Islet precursor cell (in vitro differentiated cells): ENCODE measurements around the gene ZCCHC10.
"Not testable (repeated sequence)": the region's sequence is repeated elsewhere in the genome, so short reads cannot be mapped to it uniquely, and the experiment has no call there.

ENCODE experiments used
- DNase-seq: peaks from one replicate; pipeline ENCODE4 v3.0.0-alpha.2; 2018

ZCCHC10 gene

DNA sequence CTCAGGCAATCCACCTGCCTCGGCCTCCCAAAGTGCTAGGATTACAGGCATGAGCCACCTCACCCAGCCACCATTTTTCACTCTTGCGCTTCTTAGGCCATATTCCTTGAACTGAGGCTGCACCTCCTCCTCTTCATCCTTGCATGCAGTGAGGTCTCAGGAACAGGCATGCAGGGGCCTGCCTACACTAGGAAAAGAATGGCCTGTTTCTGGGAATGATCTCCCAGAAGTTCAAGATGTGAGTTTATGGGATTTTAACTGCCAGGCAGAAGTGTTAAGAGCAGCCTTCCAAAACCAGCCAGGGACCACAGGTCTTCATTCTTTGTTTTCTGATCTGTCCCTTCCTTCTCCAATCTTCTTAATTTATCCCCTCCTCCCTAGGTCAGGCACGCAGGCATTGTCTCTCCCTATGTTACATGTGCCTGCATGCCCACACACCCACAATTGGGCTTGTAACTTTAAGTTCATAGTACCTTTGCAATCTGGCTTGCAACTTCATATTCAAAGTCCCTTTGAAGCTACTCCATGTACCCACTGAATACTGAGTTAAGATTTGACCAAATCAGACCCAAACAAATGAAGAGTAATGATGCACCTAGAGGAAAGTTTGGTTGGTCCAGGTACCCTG is 14.9 kb upstream of the ZCCHC10 start:
- no peak for DNase-seq

DNA sequence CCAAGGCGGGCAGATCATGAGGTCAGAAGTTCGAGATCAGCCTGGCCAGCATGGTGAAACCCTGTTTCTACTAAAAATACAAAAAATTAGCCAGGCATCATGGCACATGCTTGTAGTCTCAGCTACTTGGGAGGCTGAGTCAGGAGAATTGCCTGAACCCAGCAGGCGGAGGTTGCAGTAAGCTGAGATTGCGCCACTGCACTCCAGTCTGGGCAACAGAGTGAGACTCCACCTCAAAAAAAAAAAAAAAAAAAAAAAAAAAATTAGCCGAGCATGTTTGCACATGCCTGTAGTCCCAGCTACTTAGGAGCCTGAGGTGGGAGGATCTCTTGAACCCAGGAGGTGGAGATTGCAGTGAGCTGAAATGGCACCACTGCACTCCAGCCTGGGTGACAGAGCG is 10.3 kb upstream of the ZCCHC10 start:
- not testable (repeated sequence) for DNase-seq

DNA sequence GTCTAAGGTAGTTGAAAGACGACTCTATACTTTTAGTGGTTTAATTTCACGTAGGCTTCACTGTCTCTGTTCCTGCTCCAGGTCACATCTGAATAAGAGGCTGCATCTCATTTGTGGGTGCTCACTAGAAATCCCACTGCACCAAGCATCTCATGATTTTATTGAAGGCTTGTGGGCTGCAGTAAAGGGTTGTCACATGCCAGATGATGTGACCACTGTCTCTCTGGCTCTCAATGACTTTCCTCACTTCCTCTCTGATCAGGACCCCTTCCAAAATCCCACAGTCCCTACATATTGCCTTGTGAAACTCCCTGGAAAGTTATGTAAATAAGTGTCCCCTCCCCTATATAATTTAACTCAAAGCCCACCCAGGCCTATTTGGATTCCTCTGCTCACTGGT is 8.9 kb upstream of the ZCCHC10 start:
- DNase-seq = no peak

DNA sequence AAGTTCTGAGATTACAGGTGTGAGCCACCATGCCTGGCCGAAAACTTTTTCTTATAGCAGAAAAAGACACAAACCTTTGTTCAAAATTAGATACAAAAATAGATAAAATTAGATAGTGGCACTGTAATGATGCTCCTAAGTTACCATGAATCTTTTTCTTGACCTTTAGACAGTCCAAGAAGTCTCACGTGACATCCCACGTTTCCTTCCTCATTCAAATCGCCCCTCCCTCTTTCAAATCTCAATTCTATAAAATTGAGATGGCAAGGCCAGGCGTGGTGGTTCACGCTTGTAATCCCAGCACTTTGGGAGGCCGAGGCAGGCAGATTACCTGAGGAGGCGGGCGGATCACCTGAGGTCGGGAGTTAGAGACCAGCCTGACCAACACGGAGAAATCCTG is 7.7 kb upstream of the ZCCHC10 start:
- DNase-seq = no peak

DNA sequence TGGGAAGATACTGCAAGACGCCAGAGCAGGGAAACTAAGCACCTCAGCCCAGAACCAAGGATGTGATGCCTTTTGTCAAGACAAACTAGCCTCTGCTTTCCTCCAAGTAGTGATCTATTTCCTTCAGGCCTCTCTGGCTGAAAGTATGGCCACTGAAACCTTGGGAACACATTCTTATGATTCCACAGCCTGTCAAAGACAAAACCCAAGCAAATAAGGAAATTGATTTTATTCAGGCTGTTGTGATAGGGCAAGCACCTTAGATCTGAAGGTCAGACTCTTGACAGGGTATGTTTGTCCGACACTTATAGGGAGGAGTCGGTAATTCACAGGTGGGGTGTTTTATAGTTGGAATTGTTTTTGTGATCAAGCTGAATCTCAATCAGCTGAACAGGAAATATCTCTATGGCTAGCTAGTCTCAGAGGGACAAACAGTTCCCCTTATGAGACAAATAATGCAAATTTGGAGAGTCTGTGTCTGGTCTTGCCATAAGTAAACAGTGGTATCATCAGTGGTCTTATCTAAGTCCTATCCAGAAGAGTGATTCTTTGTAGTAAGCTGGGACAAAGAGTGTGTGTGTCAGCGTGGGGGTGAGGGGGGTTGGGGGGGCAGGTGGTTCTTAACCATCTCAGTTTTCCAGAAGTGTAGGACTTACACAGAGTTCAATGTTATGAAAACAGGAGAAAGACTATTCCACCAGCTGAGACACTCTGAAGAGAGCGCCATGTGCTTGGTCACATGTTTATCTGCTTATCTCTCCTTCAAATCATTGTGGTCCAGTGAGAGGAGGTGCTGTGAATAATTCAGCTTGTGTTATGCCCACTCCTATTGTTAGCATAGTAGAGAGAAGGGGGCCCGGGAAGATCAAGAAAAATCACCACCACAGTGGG is 6.7 kb upstream of the ZCCHC10 start:
- DNase-seq = no peak

DNA sequence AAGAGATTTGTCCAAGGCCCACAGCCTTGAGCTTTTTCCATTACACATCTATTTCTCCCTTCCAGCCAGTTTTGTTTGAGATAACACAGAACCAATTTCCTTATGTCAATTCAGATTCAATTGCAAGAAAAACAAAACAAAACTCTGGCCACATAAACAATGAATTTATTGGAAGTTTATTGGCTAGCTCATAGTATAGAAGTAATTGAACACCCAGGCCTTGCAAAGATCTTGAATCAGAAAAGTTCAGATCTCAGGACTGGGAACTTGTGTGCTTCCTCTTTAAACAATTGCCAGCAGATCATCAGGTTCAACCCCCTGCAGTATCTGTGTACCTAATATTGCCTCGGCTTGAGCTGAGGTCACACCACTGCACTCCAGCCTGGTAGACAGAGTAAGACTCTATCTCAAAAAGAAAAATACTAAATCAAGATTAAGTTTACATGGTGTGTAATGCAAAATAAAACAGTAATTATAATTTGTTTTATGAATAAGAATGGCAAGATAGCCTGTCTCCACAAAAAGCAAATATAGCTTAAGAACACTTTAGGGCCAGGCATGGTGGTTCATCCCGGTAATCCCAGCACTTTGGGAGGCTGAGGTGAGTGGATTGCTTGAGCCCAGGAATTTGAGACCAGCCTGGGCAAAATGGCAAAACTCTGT is 4.1 kb upstream of the ZCCHC10 start:
- DNase-seq = no peak

DNA sequence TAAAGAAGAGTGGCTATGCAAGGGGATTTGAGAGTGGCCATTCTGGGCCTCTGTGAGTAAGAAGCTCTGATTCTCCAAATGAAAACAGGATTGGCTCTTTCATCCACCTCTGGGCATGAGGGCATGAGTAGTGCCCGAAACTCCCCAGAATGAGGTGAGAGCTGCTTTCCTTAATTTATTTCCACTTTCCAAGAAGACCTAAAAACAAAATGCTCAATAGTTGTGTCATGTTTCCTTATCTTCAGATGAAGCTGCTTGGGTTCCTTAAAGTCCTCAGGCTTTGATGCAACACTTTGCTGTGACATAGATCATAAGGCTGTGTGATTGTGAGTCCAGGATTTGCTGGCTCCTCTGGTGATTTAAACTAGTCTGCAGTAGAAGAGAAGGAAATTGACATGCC is 3.1 kb upstream of the ZCCHC10 start:
- DNase-seq = no peak

DNA sequence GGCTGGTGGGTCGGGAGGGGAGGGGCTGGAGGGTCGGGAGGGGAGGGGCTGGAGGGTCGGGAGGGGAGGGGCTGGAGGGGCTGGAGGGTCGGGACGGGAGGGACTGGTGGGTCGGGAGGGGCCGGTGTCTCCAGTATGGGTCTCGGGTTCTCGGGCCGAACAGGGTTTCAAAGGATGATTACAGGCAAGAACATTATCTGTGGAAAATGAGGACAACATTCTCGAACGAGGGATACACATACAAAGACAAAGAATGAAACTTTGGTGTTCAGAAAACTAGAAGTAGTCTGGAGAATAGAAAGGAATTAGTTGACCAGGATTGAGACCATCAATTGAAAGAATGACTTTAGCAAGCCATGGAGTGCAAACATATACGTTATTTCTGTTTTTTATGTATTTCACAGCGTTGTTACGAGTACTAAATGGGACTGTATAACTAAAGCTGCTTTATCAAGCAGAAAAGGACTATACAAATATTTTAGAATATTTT is 360 bp upstream of the ZCCHC10 start:
- no peak for DNase-seq

DNA sequence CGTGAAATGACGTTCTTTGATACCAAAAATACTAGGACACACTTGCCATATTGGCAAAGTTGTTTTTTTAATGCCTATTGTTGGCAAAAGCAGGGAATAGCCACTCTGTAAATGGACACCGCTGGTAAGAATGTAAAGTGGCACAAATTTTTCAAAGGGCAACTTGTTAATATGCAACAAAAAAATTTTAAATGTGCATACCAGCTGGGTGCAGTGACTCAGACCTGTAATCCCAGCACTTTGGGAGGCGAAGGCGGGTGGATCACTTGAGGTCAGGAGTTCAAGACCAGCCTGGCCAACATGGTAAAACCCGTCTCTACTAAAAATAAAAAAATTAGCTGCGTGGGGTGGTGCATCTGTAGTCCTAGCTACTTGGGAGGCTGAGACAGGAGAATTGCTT is 6.9 kb downstream of the ZCCHC10 start:
- not testable (repeated sequence) for DNase-seq

DNA sequence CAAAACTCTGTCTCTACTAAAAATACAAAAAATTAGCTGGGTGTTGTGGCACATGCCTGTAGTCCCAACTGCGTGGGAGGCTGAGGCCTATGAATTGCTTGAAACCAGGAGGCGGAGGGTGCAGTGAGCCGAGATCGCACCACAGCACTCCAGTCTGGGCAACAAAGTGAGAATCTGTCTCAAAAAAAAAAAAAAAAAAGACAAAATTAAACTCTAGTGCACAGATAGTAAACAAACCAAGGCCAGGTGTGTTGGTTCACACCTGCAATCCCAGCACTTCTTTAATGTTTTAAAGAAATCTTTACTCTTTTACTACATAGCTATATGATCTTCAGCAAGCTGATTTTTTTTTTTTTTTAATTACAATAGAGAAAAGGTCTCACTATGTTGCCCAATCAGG is 8.4 kb downstream of the ZCCHC10 start:
- DNase-seq = no peak

DNA sequence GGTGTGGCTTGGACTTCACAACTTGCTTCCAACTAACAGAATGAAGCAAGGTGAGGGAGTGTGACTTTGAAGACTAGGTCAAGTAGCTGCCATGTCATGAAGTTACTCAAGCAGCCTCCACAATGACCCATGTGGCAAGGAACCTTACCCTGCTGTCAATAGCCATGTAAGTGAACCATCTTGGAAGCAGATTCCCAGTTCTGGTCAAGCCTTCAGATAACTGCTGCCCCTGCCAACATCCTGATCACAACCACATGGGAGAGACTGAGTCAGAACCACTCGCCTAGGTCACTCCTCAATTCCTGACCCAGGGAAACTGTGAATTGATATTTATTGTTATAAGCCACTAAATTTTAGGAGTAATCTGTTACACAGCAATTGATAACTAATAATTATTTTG is 10.9 kb downstream of the ZCCHC10 start:
- DNase-seq = no peak

DNA sequence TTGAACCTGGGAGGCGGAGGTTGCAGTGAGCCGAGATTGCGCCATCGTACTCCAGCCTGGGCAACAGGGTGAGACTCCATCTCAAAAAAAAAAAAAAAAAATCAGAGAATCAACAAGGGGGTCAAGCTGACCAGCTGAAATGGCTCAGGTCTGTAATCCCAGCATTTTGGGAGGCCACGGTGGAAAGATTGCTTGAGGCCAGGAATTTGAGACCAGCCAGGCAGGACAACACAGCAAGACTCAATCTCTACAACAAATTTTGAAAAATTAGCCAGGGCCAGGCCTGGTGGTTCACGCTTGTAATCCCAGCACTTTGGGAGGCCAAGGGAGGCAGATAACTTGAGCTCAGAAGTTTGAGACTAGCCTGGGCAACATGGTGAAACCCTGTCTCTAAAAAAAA is 17.9 kb downstream of the ZCCHC10 start:
- not testable (repeated sequence) for DNase-seq

DNA sequence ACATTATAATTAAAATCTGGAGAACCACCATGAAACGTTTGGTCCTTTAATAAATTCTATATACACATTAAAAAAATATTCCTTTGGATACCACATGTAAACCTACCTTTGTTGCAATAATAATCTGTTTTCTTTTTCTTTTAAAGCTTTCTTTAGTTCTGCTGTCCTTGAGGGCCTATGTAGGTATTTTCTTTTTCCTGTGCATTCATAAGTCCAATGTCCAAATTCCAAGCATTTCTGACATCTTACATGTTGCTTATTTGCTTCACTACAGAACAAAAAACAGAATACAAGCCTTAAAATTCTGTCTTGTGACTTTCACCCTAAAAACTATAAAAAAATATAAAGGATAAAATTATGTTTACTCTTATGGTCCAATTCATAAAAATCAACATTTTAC is 19.7 kb downstream of the ZCCHC10 start:
- no peak for DNase-seq

DNA sequence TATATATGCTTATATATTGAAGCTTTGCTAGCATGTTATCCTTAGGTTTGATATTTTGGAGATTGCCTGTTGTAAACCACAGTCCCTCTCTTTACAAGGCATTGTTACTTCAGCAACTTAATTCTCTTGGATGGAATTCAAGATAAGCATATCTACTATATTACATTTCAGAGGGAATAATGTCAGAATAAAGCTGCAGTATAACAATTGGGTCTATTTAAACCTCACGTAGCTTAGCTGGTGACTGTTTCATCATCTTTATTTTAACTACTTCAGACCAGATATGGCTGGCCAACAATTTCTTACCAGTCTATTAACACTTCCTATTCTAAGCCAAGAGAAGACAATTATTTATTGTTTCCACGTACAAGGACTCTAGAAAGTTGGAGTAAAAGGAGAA is 27.1 kb downstream of the ZCCHC10 start:
- no peak for DNase-seq

DNA sequence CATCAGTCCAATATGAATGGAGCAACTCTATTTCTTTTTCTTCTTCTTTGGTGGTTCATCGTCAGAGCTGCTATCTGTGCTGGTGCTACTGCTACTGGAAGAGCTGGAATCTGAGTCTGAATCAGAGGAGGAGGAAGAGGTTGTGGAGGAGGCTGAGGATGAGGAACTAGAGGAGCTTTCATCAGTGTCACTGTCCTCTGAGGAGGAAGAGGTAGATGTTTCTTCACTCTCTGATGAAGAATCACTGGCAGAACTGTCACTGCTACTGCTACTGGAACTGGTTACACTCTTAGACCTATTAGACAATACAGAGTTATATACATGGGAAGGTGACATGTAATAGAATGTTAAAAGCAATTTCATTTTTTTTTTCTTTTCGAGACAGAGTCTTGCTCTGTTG is 27.8 kb downstream of the ZCCHC10 start:
- no peak for DNase-seq

DNA sequence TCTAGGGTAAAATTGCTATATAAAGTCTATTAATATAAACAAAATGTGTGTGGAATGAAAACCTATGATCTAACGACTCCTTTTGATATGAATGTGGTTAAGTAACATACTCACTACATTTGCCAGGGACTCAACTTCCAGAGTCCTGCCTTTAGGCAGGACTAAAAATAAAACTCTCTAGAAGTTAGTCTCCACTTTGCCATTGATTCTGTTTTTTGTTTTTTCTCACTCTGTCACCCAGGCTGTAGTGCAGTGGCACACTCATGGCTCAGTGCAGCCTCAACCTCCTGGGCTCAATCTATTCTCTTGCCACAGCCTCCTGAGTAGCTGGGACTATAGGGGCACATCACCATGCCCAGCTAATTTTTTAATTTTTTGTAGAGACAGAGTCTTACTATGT is 30.0 kb downstream of the ZCCHC10 start:
- DNase-seq = no peak

DNA sequence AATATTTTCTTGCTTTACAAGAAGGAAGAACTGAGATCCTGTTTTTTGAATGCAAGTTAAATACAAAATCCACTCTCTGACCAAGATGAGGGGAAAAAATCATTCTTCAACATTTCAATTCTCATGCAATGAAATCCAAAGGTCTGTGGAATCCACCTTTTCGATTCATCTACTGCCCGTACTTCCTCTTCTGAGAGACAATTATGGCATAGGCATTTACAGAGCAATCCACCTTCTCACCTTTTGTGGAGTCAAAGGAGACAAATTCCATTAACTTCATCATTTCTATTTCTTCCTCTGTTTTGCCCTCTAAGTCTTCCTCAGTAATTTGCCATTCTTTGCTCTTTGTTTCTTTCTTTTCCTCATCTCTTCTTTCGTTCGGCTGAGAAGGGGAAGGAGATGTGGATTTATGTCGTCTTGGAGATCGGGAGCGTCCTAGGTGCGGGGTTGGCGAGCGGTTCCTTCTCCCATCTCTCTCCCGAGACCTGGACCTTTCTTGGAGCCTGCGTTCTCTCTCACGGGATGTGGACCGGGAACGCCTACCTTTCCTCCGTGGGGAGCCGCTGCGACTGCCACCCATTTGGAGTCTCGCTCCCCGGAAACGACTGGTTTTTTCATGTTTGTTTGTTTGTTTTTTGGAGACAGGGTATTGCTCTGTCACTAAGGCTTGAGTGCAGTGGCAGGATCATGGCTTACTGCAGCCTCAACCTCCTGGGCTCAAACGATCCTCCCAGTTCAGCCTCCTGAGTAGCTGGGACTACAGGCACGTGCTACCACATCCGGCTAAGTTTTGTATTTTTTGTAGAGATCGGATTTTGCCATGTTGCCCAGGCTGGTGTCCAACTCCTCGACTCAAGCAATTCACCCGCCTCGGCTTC is 38.6 kb downstream of the ZCCHC10 start:
- no peak for DNase-seq

DNA sequence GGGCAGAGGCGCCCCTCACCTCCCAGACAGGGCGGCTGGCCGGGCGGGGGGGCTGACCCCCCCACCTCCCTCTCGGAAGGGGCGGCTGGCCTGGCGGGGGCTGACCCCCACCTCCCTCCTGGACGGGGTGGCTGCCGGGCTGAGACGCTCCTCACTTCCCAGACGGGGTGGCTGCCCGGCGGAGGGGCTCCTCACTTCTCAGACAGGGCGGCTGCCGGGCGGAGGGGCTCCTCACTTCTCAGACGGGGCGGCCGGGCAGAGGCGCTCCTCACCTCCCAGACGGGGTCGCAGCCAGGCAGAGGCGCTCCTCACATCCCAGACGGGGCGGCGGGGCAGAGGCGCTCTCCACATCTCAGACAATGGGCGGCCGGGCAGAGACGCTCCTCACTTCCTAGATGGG is 43.4 kb downstream of the ZCCHC10 start:
- DNase-seq = not testable (repeated sequence)

DNA sequence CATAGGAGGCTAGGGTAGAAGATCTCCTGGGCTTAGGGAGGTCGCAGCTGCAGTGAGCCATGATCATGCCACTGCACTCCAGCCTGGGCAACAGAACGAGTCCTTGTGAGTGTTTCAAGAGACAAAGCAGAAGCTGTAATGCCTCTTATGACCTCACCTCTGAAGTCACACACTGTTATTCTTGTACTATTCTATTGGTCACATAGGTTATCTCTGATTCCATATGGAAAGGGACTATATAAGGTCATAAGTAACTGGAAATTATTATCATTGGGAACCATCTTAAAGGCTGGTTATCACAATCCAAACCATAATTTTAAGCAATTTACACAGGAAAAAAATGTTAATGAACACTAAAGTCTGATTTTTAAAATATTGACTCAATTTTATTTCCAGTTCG is 45.1 kb downstream of the ZCCHC10 start:
- DNase-seq = no peak

DNA sequence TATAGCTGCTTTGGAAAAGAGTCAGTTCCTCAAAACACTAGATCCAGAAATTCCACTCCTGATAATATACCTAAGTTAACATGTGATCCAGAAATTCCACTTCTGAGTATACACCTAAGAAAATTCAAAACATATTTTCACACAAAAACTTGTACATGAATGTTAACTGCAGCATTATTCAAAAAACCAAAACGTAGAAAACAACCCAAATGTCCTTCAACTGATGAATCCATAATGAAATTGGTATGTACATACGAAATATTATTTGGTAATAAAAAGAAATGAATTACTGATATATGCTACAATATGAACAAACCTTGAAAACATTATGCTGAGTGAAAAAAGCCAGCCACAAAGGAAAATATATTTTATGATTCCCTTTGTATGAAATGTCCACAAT is 46.4 kb downstream of the ZCCHC10 start:
- DNase-seq = no peak

DNA sequence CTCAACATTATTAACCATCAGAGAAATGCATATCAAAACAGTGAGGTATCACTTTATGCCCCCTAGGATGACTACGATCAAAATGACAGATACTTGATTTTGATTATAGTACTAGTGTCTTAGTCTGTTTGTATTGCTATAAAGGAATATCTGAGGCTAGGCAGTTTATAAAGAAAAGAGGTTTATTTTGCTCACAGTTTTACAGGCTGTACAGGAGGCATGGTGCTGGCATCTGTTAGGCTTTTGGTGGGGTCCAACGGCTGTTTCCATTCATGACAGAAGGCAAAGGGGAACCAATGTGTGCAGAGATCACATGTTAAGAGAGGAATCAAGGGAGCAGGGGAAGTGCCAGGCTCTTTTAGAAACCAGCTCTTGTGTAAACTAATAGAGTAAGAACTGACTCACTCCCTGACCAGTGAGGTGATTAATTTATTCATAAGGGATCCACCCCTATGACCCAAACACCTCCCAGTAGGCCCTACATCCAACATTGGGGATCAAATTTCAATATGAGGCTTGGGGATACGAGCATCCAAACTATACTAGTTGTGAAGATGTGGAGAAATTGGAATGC is 46.9 kb downstream of the ZCCHC10 start:
- no peak for DNase-seq

DNA sequence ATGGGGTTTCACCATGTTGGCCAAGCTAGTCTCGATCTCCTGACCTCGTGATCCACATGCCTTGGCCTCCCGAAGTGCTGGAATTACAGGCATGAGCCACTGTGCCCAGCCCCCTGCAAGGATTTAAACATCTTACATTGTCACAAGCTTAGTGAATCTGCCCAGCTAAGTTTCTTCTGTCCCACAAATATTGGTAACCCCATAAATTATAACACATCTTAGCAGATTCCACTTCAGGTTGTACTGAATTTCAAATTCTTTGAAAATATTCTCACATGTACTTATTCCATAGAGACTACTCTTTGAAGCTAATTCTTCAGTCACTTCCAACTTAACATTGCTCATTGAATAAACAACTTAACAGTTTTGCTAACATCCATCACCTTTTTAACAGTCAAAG is 49.5 kb downstream of the ZCCHC10 start:
- DNase-seq = no peak

DNA sequence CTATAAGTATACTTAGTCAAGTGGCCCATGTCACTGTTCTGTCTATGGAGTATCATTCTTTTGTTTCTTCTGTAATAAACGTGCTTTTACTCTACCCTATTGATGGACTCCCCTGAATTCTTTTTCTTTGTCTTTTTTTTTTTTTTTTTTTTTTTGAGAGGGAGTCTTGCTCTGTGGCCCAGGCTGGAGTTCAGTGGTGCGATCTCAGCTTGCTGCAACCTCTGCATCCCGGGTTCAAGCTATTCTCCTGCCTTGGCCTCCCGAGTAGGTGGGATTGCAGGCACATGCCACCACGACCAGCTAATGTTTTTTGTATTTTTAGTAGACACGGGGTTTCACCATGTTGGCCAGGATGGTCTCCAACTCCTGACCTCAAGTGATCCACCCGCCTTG is 53.9 kb downstream of the ZCCHC10 start:
- not testable (repeated sequence) for DNase-seq
